CD14-positive monocyte (primary cell): Measurements from ENCODE around the gene ABHD10. TPM values are rescaled to one million over a fixed set of nuclear protein-coding genes. Genes with fewer than 3 reads are reported as not detected.

ENCODE experiments used
- DNase-seq, 3 donors: peaks; one replicate each; pipeline ENCODE4 v3.0.0-alpha.2; 2011 to 2022
- H2AFZ ChIP-seq: 2 replicates; pipeline ENCODE4 v1.6.0; 2012; ENCODE audit warnings: mild to moderate bottlenecking, low read depth, low read length, inconsistent platforms; ENCODE audit not compliant: insufficient read depth, poor library complexity, severe bottlenecking
- H3K27ac ChIP-seq, 2 donors: 1 replicate in 1 of 2; 2 replicates in 1 of 2; pipeline ENCODE4 v1.5.1; 2012 to 2013; ENCODE audit warnings: low read length in 2 of 2, control low read depth in 1 of 2, inconsistent platforms in 1 of 2, low read depth in 1 of 2, mild to moderate bottlenecking in 1 of 2
- H3K27me3 ChIP-seq, 2 donors: one replicate each; pipeline versions ENCODE4 v1.6.0 to v1.6.1; 2011 to 2013; ENCODE audit warnings: low read length in 2 of 2; ENCODE audit not compliant: control insufficient read depth in 2 of 2, insufficient read depth in 2 of 2
- H3K36me3 ChIP-seq, 2 donors: replicated peaks in 1 of 2; 1 replicate in 1 of 2; 2 replicates in 1 of 2; pipeline versions ENCODE4 v1.5.1 to v1.6.1; 2012 to 2013; ENCODE audit warnings: low read length in 2 of 2, control low read depth in 1 of 2, inconsistent platforms in 1 of 2, mild to moderate bottlenecking in 1 of 2; ENCODE audit not compliant: insufficient read depth in 2 of 2, control insufficient read depth in 1 of 2
- H3K4me1 ChIP-seq, 2 donors: 1 replicate in 1 of 2; 2 replicates in 1 of 2; pipeline versions ENCODE4 v1.5.1 to v1.6.1; 2012 to 2013; ENCODE audit warnings: low read length in 2 of 2, control low read depth in 1 of 2, inconsistent platforms in 1 of 2, mild to moderate bottlenecking in 1 of 2, moderate library complexity in 1 of 2; ENCODE audit not compliant: insufficient read depth in 2 of 2, control insufficient read depth in 1 of 2
- H3K4me2 ChIP-seq: replicated peaks from 2 replicates; pipeline ENCODE3; 2012; ENCODE audit warnings: low read length, moderate library complexity, mild to moderate bottlenecking; ENCODE audit not compliant: poor library complexity, severe bottlenecking; ENCODE audit errors: extremely low read depth
- H3K4me3 ChIP-seq, 3 experiments: fragments of 200-600 bp in 1 of 3; sonication (generic) in 1 of 3; replicated peaks in 1 of 3; 1 replicate in 2 of 3; 2 replicates in 1 of 3; pipeline ENCODE4 v1.5.1; 2011 to 2013; ENCODE audit warnings: low read length in 3 of 3, mild to moderate bottlenecking in 3 of 3, control low read depth in 2 of 3, low read depth in 2 of 3, inconsistent platforms in 1 of 3, moderate library complexity in 1 of 3
- H3K79me2 ChIP-seq: 2 replicates; pipeline ENCODE4 v1.6.0; 2012; ENCODE audit warnings: mild to moderate bottlenecking, control low read depth, inconsistent platforms, low read length, moderate library complexity; ENCODE audit not compliant: insufficient read depth
- H3K9ac ChIP-seq: 2 replicates; pipeline ENCODE4 v1.6.0; 2017; ENCODE audit warnings: low read length, mild to moderate bottlenecking; ENCODE audit not compliant: insufficient read depth, poor library complexity, severe bottlenecking
- H3K9me3 ChIP-seq, 2 donors: replicated peaks in 1 of 2; 1 replicate in 1 of 2; 2 replicates in 1 of 2; pipeline versions ENCODE4 v1.5.1 to v1.6.1; 2012 to 2013; ENCODE audit warnings: low read length in 2 of 2, control low read depth in 1 of 2; ENCODE audit not compliant: control insufficient read depth in 1 of 2, insufficient read depth in 1 of 2
- H4K20me1 ChIP-seq: 2 replicates; pipeline ENCODE4 v1.6.0; 2012; ENCODE audit warnings: mild to moderate bottlenecking, low read length, control low read depth, moderate library complexity; ENCODE audit not compliant: insufficient read depth
- H3K27ac Mint-ChIP-seq, 7 donors: one replicate each; pipeline ENCODE4 v1.8.0; 2020; ENCODE audit warnings: mild to moderate bottlenecking in 7 of 7, mixed read lengths in 7 of 7, moderate library complexity in 6 of 7, inconsistent platforms in 2 of 7
- H3K27me3 Mint-ChIP-seq, 3 donors: one replicate each; pipeline ENCODE4 v1.8.0; 2021 to 2022; ENCODE audit warnings: low read depth in 3 of 3, mild to moderate bottlenecking in 3 of 3, mixed read lengths in 3 of 3, moderate library complexity in 3 of 3, inconsistent platforms in 1 of 3
- H3K36me3 Mint-ChIP-seq, 2 donors: one replicate each; pipeline ENCODE4 v1.8.0; 2020; ENCODE audit warnings: mixed read lengths in 2 of 2, inconsistent platforms in 1 of 2, mild to moderate bottlenecking in 1 of 2
- H3K4me1 Mint-ChIP-seq: one replicate; pipeline ENCODE4 v1.8.0; 2020; ENCODE audit warnings: mild to moderate bottlenecking, mixed read lengths
- H3K4me3 Mint-ChIP-seq, 2 donors: one replicate each; pipeline ENCODE4 v1.8.0; 2020; ENCODE audit warnings: mild to moderate bottlenecking in 2 of 2, mixed read lengths in 2 of 2, moderate library complexity in 1 of 2
- H3K9me3 Mint-ChIP-seq, 7 donors: one replicate each; pipeline ENCODE4 v1.8.0; 2020 to 2022; ENCODE audit warnings: mixed read lengths in 7 of 7, mild to moderate bottlenecking in 6 of 7, moderate library complexity in 6 of 7, inconsistent platforms in 2 of 7
- CTCF ChIP-seq: fragments of 200-600 bp; IDR thresholded peaks from one replicate; pipeline ENCODE4 v1.8.0; 2022; ENCODE audit warnings: antibody characterized with exemption, mild to moderate bottlenecking
- WGBS: methylation state at CpG from one replicate; pipeline ENCODE4 v1.1.5; 2013; ENCODE audit warnings: missing lambda C conversion rate; ENCODE audit not compliant: insufficient coverage; 5-methylcytosine and 5-hydroxymethylcytosine counted together
- intact Hi-C, 2 donors: fragments of 100-400 bp; cut with micrococcal nuclease; formaldehyde crosslinking; loops; one replicate each; pipeline versions ENCODE4 v1.15.0 to v1.15.1; 2023
- polyA plus RNA-seq, 3 donors: library from polyadenylated mRNA; depleted of rRNA in 1 of 3; unstranded in 2 of 3; stranded (reverse) in 1 of 3; fragments of 300-500 nt in 2 of 3; fragments of >200 nt in 1 of 3; fragmentation: Illumina TruSeq in 2 of 3; gene quantifications; 1 replicate in 2 of 3; 2 replicates in 1 of 3; pipeline ENCODE4 v1.2.3, GENCODE V29; 2012 to 2021

Gene ABHD10
- polyA plus RNA-seq, 3 donors, result 15.2 to 22.3 (median 17.0) TPM

GRCh38 chr3:111975131-111975530 is 3.7 kb upstream of the ABHD10 start:
- intact Hi-C loops, result loop anchor here in 1 of 2 donors (5.0 kb wide), 1 partner anchor 258 kb away; no protein-coding TSS in a partner anchor
- peaks cover 6% of the 10 kb centered on the region for H4K20me1 ChIP-seq
- H3K9me3 Mint-ChIP-seq, result no peaks in the 10 kb centered on the region
- no peak overlapping the region for H3K4me2 ChIP-seq
- no peaks in the 10 kb centered on the region for H3K36me3 ChIP-seq
- no peak overlapping the region for H3K4me3 Mint-ChIP-seq
- peaks cover 8% of the 10 kb centered on the region for H3K4me1 Mint-ChIP-seq
- H3K79me2 ChIP-seq, result peaks cover 14% of the 10 kb centered on the region
- 100% methylated on average over 1 of the region's 2 CpGs for WGBS
- H3K27me3 Mint-ChIP-seq, result peaks cover 1 to 4% (median 1%) of the 10 kb centered on the region in 3 donors
- H3K36me3 Mint-ChIP-seq, result no peaks in the 10 kb centered on the region
- no peak overlapping the region for H2AFZ ChIP-seq
- H3K27ac Mint-ChIP-seq, result no peak overlapping the region
- TF ChIP-seq CTCF, result no peak
- no peak overlapping the region for H3K27ac ChIP-seq
- no peaks in the 10 kb centered on the region for H3K9me3 ChIP-seq
- H3K4me3 ChIP-seq, result no peak overlapping the region
- H3K27me3 ChIP-seq, result no peaks in the 10 kb centered on the region
- peaks cover 7 to 18% of the 10 kb centered on the region in 2 donors for H3K4me1 ChIP-seq
- DNase-seq, result no peak
- H3K9ac ChIP-seq, result no peak overlapping the region

GRCh38 chr3:111976254-111976653 is 2.6 kb upstream of the ABHD10 start:
- Histone ChIP-seq H3K79me2 (peaks cover 25% of the 10 kb centered on the region), H3K4me3 (no peak overlapping the region), H3K36me3 (no peaks in the 10 kb centered on the region), H3K4me2 (no peak overlapping the region), H3K27ac (no peak overlapping the region), H4K20me1 (peaks cover 18% of the 10 kb centered on the region), H3K27me3 (no peaks in the 10 kb centered on the region), H3K9me3 (no peaks in the 10 kb centered on the region), H2AFZ (no peak overlapping the region), H3K4me1 (peaks cover 18 to 29% of the 10 kb centered on the region in 2 donors), H3K9ac (no peak overlapping the region)
- no peak overlapping the region for H3K27ac Mint-ChIP-seq
- no peak overlapping the region for H3K4me3 Mint-ChIP-seq
- no peaks in the 10 kb centered on the region for H3K9me3 Mint-ChIP-seq
- peaks cover 1 to 4% (median 1%) of the 10 kb centered on the region in 3 donors for H3K27me3 Mint-ChIP-seq
- H3K36me3 Mint-ChIP-seq, result peaks cover 0 to 6% of the 10 kb centered on the region in 2 donors
- DNase-seq, result no peak
- WGBS, result no CpG with 5 or more reads among the region's 2 CpGs
- intact Hi-C loops, result loop anchor here in 1 of 2 donors (5.0 kb wide), 1 partner anchor 259 kb away; no protein-coding TSS in a partner anchor
- no peak for TF ChIP-seq CTCF
- H3K4me1 Mint-ChIP-seq, result peaks cover 19% of the 10 kb centered on the region
